Astrocyte (in vitro differentiated cells and primary cell): ENCODE data around the gene FAM53B. TPM values are rescaled to one million over a fixed set of nuclear protein-coding genes. Genes with fewer than 3 reads are reported as not detected.

Source experiments
- DNase-seq: peaks from one replicate; pipeline ENCODE4 v3.0.0-alpha.2; 2010; ENCODE audit warnings: low read depth
- FAIRE-seq: peaks from 2 replicates; lab custom pipeline; 2011; peaks lifted over from hg19 to GRCh38; lab: Jason Lieb, UNC
- H2AFZ ChIP-seq: 2 replicates; pipeline ENCODE4 v1.6.0; 2012; ENCODE audit warnings: low read depth, low read length, inconsistent platforms
- H3K27ac ChIP-seq: 2 replicates; pipeline ENCODE4 v1.5.1; 2011; ENCODE audit warnings: low read depth, low read length, inconsistent platforms
- H3K27me3 ChIP-seq: 2 replicates; pipeline ENCODE4 v1.6.0; 2011; ENCODE audit warnings: low read length, inconsistent platforms; ENCODE audit not compliant: insufficient read depth
- H3K36me3 ChIP-seq: 2 replicates; pipeline ENCODE4 v1.5.1; 2011; ENCODE audit warnings: low read length, inconsistent platforms; ENCODE audit not compliant: insufficient read depth
- H3K4me1 ChIP-seq: 2 replicates; pipeline ENCODE4 v1.5.1; 2011; ENCODE audit warnings: low read length, inconsistent platforms; ENCODE audit not compliant: insufficient read depth
- H3K4me2 ChIP-seq: 2 replicates; pipeline ENCODE4 v1.6.0; 2012; ENCODE audit warnings: low read length, inconsistent platforms
- H3K4me3 ChIP-seq: 2 replicates; pipeline ENCODE4 v1.5.1; 2011; ENCODE audit warnings: low read depth, mild to moderate bottlenecking, low read length, inconsistent platforms; ENCODE audit not compliant: insufficient read depth
- H3K79me2 ChIP-seq: 2 replicates; pipeline ENCODE4 v1.6.0; 2012; ENCODE audit warnings: mild to moderate bottlenecking, low read length, inconsistent platforms; ENCODE audit not compliant: insufficient read depth
- H3K9ac ChIP-seq: 2 replicates; pipeline ENCODE4 v1.6.0; 2012; ENCODE audit warnings: mild to moderate bottlenecking, low read length, inconsistent platforms
- H3K9me3 ChIP-seq: 2 replicates; pipeline ENCODE4 v1.5.1; 2012; ENCODE audit warnings: low read depth, mild to moderate bottlenecking, low read length, inconsistent platforms; ENCODE audit not compliant: insufficient read depth
- H4K20me1 ChIP-seq: 2 replicates; pipeline ENCODE4 v1.6.0; 2012; ENCODE audit warnings: low read length, inconsistent platforms; ENCODE audit not compliant: insufficient read depth
- H3K27ac Mint-ChIP-seq: one replicate; pipeline ENCODE4 v1.8.0; 2021; ENCODE audit warnings: mild to moderate bottlenecking, mixed read lengths; ENCODE audit not compliant: unreplicated experiment
- H3K27me3 Mint-ChIP-seq: one replicate; pipeline ENCODE4 v1.8.0; 2021; ENCODE audit warnings: low read depth, mixed read lengths; ENCODE audit not compliant: unreplicated experiment
- H3K36me3 Mint-ChIP-seq: one replicate; pipeline ENCODE4 v1.8.0; 2021; ENCODE audit warnings: low read depth, mixed read lengths; ENCODE audit not compliant: unreplicated experiment
- H3K4me1 Mint-ChIP-seq: one replicate; pipeline ENCODE4 v1.8.0; 2021; ENCODE audit warnings: low read depth, mixed read lengths; ENCODE audit not compliant: unreplicated experiment
- H3K4me3 Mint-ChIP-seq: one replicate; pipeline ENCODE4 v1.8.0; 2021; ENCODE audit warnings: mild to moderate bottlenecking, moderate library complexity, mixed read lengths; ENCODE audit not compliant: unreplicated experiment
- H3K9me3 Mint-ChIP-seq: one replicate; pipeline ENCODE4 v1.8.0; 2021; ENCODE audit warnings: mild to moderate bottlenecking, mixed read lengths; ENCODE audit not compliant: unreplicated experiment
- CTCF ChIP-seq: IDR thresholded peaks from 2 replicates; pipeline ENCODE4 v1.5.1; 2011; ENCODE audit warnings: low read depth, mild to moderate bottlenecking, inconsistent platforms, low read length, moderate library complexity; ENCODE audit not compliant: insufficient read depth
- EZH2 ChIP-seq: IDR thresholded peaks from 2 replicates; pipeline ENCODE4 v1.6.1; 2012; ENCODE audit warnings: mild to moderate bottlenecking, low read length, inconsistent platforms; ENCODE audit not compliant: insufficient read depth
- total RNA-seq: library from RNA; stranded (reverse); gene quantifications from 2 replicates; pipeline ENCODE4 v1.2.1, GENCODE V29; 2021

Gene FAM53B
- total RNA-seq, 1 donor from 2014 or later = 12.9 TPM

DNA sequence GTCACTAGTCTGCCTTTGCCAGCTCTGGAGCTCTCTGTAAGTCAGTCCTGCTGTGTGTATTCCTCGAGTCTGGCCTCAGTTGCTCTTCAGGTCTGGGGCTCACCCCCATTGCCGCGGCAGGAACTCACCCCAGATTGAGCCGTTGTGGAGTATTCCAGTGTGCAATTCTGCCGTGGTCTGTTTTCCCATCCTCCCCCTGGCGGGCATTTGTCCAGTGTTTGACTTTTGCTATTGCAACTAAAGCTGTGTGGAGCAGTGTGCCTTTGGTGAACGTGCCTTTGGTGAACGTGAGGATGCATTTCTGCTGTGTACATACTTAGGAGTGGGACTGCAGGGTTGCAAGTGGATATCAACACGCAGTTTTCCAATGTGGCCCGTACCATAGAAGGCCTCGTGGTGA is 134.5 kb downstream of the FAM53B start:
- H3K4me3 ChIP-seq = no peak overlapping the region
- peaks cover 7% of the 10 kb centered on the region for H4K20me1 ChIP-seq
- no peaks in the 10 kb centered on the region for H3K79me2 ChIP-seq
- no peak for DNase-seq
- Mint-ChIP-seq H3K4me1 (no peaks in the 10 kb centered on the region), H3K4me3 (no peak overlapping the region), H3K27ac (no peak overlapping the region), H3K36me3 (no peaks in the 10 kb centered on the region), H3K27me3 (peaks cover 9% of the 10 kb centered on the region), H3K9me3 (no peaks in the 10 kb centered on the region)
- no peak overlapping the region for H2AFZ ChIP-seq
- no peak overlapping the region for H3K27ac ChIP-seq
- H3K36me3 ChIP-seq = no peaks in the 10 kb centered on the region
- H3K9me3 ChIP-seq = no peaks in the 10 kb centered on the region
- H3K4me1 ChIP-seq = no peaks in the 10 kb centered on the region
- H3K4me2 ChIP-seq = no peak overlapping the region
- no peak overlapping the region for H3K9ac ChIP-seq
- H3K27me3 ChIP-seq = no peaks in the 10 kb centered on the region
- TF ChIP-seq EZH2 = no peak
- TF ChIP-seq CTCF = no peak
- no peak for FAIRE-seq

DNA sequence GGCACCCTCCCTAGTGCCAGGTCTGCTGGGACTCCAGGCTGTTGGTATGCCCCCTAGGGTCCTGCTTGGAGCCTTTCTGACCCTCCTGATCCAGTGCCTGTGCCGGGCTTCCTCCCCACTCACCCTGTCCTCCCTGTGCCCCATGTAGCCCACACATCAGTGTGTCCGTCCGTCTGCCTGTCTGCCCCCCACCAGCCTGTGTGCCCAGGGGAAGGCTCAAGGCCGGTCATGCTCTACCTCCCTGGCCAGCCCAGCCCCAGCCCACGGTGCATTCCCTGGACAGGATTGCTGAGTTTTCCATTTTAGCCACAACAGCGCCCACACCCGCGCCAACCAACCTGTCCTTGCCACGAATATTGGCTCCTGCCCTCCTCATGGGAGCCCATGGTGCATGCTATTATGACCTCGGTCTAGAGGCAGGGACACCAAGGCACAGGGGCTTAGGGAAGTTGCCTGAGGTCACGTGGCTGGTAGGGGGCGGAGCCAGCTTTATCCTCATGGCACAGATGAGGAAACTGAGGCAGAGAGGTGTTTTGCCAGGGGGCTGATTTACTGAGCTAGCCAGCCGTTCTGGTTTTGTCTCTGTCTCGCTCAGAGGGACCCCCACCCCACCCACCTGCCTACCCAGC is 136.0 kb downstream of the FAM53B start:
- Mint-ChIP-seq H3K27ac (no peak overlapping the region), H3K4me3 (no peak overlapping the region), H3K9me3 (no peaks in the 10 kb centered on the region), H3K4me1 (no peaks in the 10 kb centered on the region), H3K36me3 (no peaks in the 10 kb centered on the region), H3K27me3 (peaks cover 9% of the 10 kb centered on the region)
- Histone ChIP-seq H3K4me2 (no peak overlapping the region), H3K27me3 (no peaks in the 10 kb centered on the region), H4K20me1 (peaks cover 2% of the 10 kb centered on the region), H3K4me1 (no peaks in the 10 kb centered on the region), H3K79me2 (no peaks in the 10 kb centered on the region), H3K27ac (no peak overlapping the region), H3K4me3 (no peak overlapping the region), H2AFZ (no peak overlapping the region), H3K9me3 (no peaks in the 10 kb centered on the region), H3K36me3 (no peaks in the 10 kb centered on the region), H3K9ac (no peak overlapping the region)
- no peak for TF ChIP-seq CTCF
- TF ChIP-seq EZH2 = no peak
- FAIRE-seq (no peak), DNase-seq (no peak)

- Mint-ChIP-seq H3K4me3 (no peak overlapping the region), H3K27me3 (peaks cover 9% of the 10 kb centered on the region)
Measured at GRCh38 chr10:124607693-124608092, 136.5 kb downstream of the FAM53B start.

More at GRCh38 chr10:124607693-124608092, 136.5 kb downstream of the FAM53B start:
- Histone ChIP-seq H3K4me3 (no peak overlapping the region), H3K4me1 (no peaks in the 10 kb centered on the region), H3K27me3 (no peaks in the 10 kb centered on the region), H3K9ac (no peak overlapping the region), H2AFZ (no peak overlapping the region), H4K20me1 (peaks cover 2% of the 10 kb centered on the region), H3K27ac (no peak overlapping the region), H3K79me2 (no peaks in the 10 kb centered on the region), H3K36me3 (no peaks in the 10 kb centered on the region), H3K9me3 (no peaks in the 10 kb centered on the region), H3K4me2 (no peak overlapping the region)
- TF ChIP-seq CTCF = no peak
- no peak for TF ChIP-seq EZH2
- H3K4me1 Mint-ChIP-seq = no peaks in the 10 kb centered on the region
- FAIRE-seq (no peak), DNase-seq (no peak)
- H3K9me3 Mint-ChIP-seq = no peaks in the 10 kb centered on the region
- no peak overlapping the region for H3K27ac Mint-ChIP-seq
- H3K36me3 Mint-ChIP-seq = no peaks in the 10 kb centered on the region
